ENCODE results near the gene MAMDC2.

MAMDC2 gene

DNA sequence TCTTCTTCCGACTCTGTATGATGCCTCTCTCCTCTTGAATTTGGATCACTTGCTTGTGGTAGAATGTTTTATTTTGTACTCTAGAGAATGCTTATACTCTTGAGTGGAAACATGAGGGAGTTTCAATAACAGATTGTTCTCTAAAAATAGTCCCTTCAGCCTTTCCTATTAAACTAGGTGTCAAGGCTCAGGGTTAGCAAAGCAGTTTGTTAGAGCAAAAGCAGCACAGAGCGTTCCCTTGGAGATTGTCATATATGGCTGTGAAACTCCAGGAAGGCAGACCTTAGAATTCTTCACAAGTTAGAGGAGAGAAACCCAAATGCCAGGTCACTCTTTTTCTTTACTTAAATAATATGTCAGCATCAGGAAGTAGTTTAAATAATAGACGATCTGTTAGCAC is 33.0 kb downstream of the MAMDC2 start:
- H3K4me1 ChIP-seq (ENCODE audit: control insufficient read depth, insufficient read depth, low read length), result no peaks in the 10 kb centered on the region
- H3K4me3 ChIP-seq (ENCODE audit: low read length), result no peak overlapping the region
- H3K9me3 ChIP-seq (ENCODE audit: control insufficient read depth, low read length), result no peaks in the 10 kb centered on the region
- no peak overlapping the region for H3K9ac ChIP-seq (ENCODE audit: low read length)
- no peaks in the 10 kb centered on the region for H3K27me3 ChIP-seq (ENCODE audit: control insufficient read depth, insufficient read depth, low read length)
- no peaks in the 10 kb centered on the region for H3K36me3 ChIP-seq (ENCODE audit: control insufficient read depth, insufficient read depth, low read length)

DNA sequence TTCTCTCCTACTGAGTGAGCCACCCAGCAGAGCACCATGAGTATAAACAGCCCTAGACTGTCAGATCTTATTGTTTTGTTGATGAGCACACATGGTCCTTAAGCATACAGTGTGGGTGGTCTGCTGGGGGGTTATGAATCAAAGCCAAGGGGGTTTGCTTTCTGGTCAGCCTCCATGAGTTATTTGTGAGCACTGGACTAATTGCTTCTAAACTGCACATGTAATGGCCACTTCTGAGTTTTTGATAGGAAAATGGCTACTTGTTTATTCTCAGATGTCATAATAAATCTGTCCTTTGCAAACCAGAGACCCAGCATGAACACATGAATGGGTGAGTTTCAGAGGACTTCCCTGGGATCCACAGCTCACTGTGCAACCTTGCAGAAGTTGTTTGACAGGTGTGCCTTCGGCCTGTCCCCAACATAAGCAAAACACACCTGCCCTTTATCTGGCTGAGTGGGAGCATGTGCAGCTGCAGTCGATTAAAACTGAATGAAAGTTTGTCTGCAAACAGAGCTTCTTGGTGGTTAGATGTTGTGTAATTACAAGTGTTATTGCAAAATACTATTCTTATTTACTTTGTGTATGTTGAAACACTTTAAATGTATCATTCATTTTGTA is 35.9 kb downstream of the MAMDC2 start:
- H3K4me1 ChIP-seq (ENCODE audit: control insufficient read depth, insufficient read depth, low read length), result no peaks in the 10 kb centered on the region

DNA sequence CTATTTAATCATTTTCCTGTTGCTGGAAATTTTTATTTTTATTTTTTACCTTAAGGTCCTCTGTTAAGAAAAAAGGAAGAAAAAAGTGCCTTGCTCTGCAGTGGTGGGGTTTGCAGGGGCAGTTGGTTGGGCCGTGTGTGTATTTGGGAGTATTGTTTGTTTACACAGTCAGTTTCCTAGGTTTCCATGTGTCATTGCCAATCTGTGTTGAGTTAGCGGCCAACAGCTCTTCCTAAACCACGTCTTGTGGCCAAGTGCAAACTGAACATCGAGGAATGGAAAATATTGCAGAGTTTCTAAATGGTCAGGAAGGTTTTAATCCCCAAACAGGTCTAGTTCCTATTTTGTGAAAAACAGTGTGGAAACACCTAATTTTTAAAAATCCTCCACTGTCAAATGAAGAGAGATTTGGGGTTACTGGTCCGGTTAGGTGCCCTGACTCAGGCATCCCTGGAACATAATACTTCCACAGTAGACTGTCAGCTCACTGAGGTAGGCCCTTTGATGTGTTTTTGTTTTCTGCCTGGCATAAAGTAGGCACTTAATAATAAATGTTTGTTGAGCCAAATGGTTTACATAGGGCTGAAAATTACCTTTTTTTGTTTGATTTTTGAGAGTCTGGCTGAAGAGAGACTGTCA is 37.0 kb downstream of the MAMDC2 start:
- Histone ChIP-seq H3K4me3 (ENCODE audit: low read length) (no peak overlapping the region), H3K27me3 (ENCODE audit: control insufficient read depth, insufficient read depth, low read length) (no peaks in the 10 kb centered on the region), H3K9me3 (ENCODE audit: control insufficient read depth, low read length) (no peaks in the 10 kb centered on the region), H3K36me3 (ENCODE audit: control insufficient read depth, insufficient read depth, low read length) (no peaks in the 10 kb centered on the region), H3K9ac (ENCODE audit: low read length) (no peak overlapping the region), H3K4me1 (ENCODE audit: control insufficient read depth, insufficient read depth, low read length) (no peaks in the 10 kb centered on the region)

More for the DNA sequence above, 35.9 kb downstream of the MAMDC2 start:
- no peak overlapping the region for H3K9ac ChIP-seq (ENCODE audit: low read length)
- H3K27me3 ChIP-seq (ENCODE audit: control insufficient read depth, insufficient read depth, low read length), result no peaks in the 10 kb centered on the region
- no peaks in the 10 kb centered on the region for H3K9me3 ChIP-seq (ENCODE audit: control insufficient read depth, low read length)
- H3K36me3 ChIP-seq (ENCODE audit: control insufficient read depth, insufficient read depth, low read length), result no peaks in the 10 kb centered on the region
- H3K4me3 ChIP-seq (ENCODE audit: low read length), result no peak overlapping the region

DNA sequence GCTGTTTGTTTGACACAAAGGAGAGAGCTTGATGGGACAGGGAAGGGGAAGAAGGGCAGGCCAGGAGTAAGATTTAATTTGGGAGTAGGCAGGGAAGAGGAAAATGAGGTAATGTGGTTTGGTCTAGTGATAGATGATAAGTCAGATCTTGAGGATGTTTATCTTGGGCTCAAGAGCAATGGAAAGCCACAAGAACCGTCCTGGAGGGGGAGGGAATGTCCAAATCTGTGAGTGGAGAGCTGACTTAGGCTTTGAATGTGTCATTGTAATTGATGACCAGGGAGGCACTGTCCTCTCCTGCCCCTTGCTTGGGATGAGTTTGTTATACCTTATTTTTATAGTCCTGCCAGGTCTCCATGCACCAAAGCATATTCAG is 37.5 kb downstream of the MAMDC2 start:
- no peak overlapping the region for H3K9ac ChIP-seq (ENCODE audit: low read length)
- H3K36me3 ChIP-seq (ENCODE audit: control insufficient read depth, insufficient read depth, low read length), result no peaks in the 10 kb centered on the region
- H3K9me3 ChIP-seq (ENCODE audit: control insufficient read depth, low read length), result no peaks in the 10 kb centered on the region
- no peaks in the 10 kb centered on the region for H3K4me1 ChIP-seq (ENCODE audit: control insufficient read depth, insufficient read depth, low read length)
- no peak overlapping the region for H3K4me3 ChIP-seq (ENCODE audit: low read length)
- H3K27me3 ChIP-seq (ENCODE audit: control insufficient read depth, insufficient read depth, low read length), result no peaks in the 10 kb centered on the region

DNA sequence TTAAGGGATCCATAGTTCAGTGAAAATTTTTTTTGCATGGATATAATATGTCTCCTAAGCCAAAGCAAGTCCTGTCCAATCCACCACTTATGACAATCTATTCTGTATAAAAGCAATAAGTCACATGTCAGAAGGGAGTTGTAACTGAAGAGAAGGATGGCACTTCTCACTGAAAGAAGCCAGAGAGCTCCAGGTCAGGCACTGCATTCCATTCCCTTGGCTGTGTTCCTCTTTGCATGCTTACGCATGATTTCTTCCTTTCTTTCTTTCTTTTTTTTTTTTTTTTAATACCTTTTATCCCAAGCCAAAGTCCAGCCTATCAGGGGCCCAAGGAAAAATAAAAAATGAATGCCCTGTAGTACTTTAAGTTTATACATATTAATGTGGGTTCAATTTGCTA is 39.8 kb downstream of the MAMDC2 start:
- Histone ChIP-seq H3K27me3 (ENCODE audit: control insufficient read depth, insufficient read depth, low read length) (no peaks in the 10 kb centered on the region), H3K4me3 (ENCODE audit: low read length) (no peak overlapping the region), H3K9me3 (ENCODE audit: control insufficient read depth, low read length) (no peaks in the 10 kb centered on the region), H3K9ac (ENCODE audit: low read length) (no peak overlapping the region), H3K4me1 (ENCODE audit: control insufficient read depth, insufficient read depth, low read length) (no peaks in the 10 kb centered on the region), H3K36me3 (ENCODE audit: control insufficient read depth, insufficient read depth, low read length) (no peaks in the 10 kb centered on the region)

DNA sequence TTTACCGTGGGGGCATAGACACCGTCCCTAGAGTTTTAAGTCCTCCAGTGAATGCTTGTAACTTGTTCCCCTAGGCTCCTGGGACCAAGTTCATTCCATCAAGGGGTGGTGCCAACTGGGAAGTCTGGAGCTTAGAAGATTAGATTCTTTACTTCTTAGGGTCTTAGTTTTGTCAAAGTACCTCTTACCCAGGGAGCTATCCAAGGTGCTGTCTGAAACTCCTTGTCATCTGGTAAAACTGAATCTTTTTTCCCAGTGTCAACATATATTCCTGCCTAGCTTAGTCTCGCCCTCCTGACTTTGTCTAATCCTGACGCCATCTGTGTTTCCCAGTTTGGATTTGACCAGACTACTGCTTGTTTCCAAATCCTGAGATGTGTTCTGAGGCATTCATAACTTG is 41.6 kb downstream of the MAMDC2 start:
- Histone ChIP-seq H3K27me3 (ENCODE audit: control insufficient read depth, insufficient read depth, low read length) (no peaks in the 10 kb centered on the region), H3K4me1 (ENCODE audit: control insufficient read depth, insufficient read depth, low read length) (no peaks in the 10 kb centered on the region)

DNA sequence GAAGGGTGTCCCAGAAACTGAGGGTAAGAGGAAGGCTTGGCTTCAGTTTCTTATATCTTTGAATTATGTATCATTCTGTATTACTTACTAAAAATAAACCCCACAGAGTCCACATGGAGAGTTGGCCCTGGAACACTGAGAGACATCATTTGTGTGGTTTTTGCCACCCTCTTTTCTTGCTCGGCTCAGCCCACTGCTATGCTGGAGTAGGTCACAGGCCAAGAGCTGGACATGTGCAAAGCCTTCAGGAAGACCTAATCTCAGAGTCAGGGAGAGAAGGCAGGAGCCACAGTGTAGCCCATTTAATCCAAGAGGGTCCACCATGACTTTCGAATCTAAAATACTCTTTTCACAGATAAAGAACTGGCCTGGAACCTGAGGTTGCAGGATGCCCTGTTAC is 47.5 kb downstream of the MAMDC2 start:
- Histone ChIP-seq H3K9ac (ENCODE audit: low read length) (no peak overlapping the region), H3K4me1 (ENCODE audit: control insufficient read depth, insufficient read depth, low read length) (no peaks in the 10 kb centered on the region), H3K36me3 (ENCODE audit: control insufficient read depth, insufficient read depth, low read length) (no peaks in the 10 kb centered on the region)

More for the DNA sequence above, 41.6 kb downstream of the MAMDC2 start:
- Histone ChIP-seq H3K4me3 (ENCODE audit: low read length) (no peak overlapping the region), H3K9me3 (ENCODE audit: control insufficient read depth, low read length) (no peaks in the 10 kb centered on the region), H3K36me3 (ENCODE audit: control insufficient read depth, insufficient read depth, low read length) (no peaks in the 10 kb centered on the region), H3K9ac (ENCODE audit: low read length) (no peak overlapping the region)

DNA sequence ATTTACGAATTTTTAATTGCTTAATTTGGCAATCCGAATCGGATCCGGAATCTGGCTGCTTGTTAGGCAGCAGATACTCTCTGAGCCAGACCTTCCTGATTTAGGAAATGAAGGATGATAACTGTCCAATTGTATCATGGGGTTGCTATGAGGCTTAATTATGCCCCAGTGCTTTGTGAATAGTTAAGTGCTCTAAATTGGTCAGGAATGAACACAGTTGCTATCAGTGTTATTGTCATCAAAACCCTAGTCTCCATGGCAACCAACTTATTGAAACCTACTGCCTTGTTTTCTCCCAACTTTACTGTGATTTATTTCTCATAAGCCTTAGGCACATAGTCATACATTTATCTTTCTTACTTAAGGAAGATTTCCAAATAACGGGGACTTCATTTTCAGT is 47.9 kb downstream of the MAMDC2 start:
- Histone ChIP-seq H3K4me3 (ENCODE audit: low read length) (no peak overlapping the region), H3K27me3 (ENCODE audit: control insufficient read depth, insufficient read depth, low read length) (no peaks in the 10 kb centered on the region), H3K36me3 (ENCODE audit: control insufficient read depth, insufficient read depth, low read length) (no peaks in the 10 kb centered on the region), H3K4me1 (ENCODE audit: control insufficient read depth, insufficient read depth, low read length) (no peaks in the 10 kb centered on the region), H3K9me3 (ENCODE audit: control insufficient read depth, low read length) (no peaks in the 10 kb centered on the region), H3K9ac (ENCODE audit: low read length) (no peak overlapping the region)

More for the DNA sequence above, 47.5 kb downstream of the MAMDC2 start:
- Histone ChIP-seq H3K9me3 (ENCODE audit: control insufficient read depth, low read length) (no peaks in the 10 kb centered on the region), H3K4me3 (ENCODE audit: low read length) (no peak overlapping the region), H3K27me3 (ENCODE audit: control insufficient read depth, insufficient read depth, low read length) (no peaks in the 10 kb centered on the region)

DNA sequence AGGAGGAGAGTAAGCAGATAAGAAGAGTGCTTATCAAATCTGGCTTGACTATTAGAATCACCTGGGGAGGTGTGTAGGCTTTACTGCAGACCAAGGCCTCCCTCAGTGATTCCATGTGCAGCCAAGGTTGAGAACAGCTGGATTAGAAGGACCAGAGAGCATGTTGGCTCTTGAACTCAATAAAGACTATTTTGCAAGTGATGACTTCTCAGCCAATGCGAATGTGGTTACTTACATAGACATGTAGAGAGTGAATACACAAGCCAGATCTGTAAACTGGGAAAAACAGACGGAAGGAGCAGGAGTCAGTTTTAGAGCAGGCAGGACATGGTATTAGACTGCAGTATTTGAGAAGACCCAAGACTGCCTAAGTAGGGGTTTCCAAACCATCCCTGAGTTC is 48.5 kb downstream of the MAMDC2 start:
- Histone ChIP-seq H3K27me3 (ENCODE audit: control insufficient read depth, insufficient read depth, low read length) (no peaks in the 10 kb centered on the region), H3K4me3 (ENCODE audit: low read length) (no peak overlapping the region), H3K36me3 (ENCODE audit: control insufficient read depth, insufficient read depth, low read length) (no peaks in the 10 kb centered on the region), H3K9me3 (ENCODE audit: control insufficient read depth, low read length) (no peaks in the 10 kb centered on the region), H3K4me1 (ENCODE audit: control insufficient read depth, insufficient read depth, low read length) (no peaks in the 10 kb centered on the region), H3K9ac (ENCODE audit: low read length) (no peak overlapping the region)

DNA sequence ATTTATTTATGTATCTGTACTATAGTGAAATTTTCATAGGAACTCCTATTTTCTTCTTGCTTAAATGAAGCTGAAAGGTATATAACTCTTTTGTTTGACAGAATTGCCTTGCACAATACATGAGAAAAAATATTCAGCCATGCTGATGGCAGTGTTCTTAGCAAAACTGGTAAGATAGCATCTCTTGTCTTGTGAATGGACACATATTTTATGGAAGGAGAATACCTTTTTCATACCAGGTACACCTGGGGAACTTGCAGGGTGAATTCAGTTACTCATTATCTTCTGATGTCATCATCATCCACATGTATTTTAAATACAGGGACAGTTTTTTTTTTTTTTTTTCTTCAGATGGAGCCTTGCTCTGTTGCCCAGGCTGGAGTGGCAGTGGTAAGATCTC is 49.4 kb downstream of the MAMDC2 start:
- Histone ChIP-seq H3K4me1 (ENCODE audit: control insufficient read depth, insufficient read depth, low read length) (peaks cover 2% of the 10 kb centered on the region), H3K9me3 (ENCODE audit: control insufficient read depth, low read length) (no peaks in the 10 kb centered on the region), H3K4me3 (ENCODE audit: low read length) (no peak overlapping the region), H3K9ac (ENCODE audit: low read length) (no peak overlapping the region), H3K36me3 (ENCODE audit: control insufficient read depth, insufficient read depth, low read length) (no peaks in the 10 kb centered on the region), H3K27me3 (ENCODE audit: control insufficient read depth, insufficient read depth, low read length) (no peaks in the 10 kb centered on the region)

DNA sequence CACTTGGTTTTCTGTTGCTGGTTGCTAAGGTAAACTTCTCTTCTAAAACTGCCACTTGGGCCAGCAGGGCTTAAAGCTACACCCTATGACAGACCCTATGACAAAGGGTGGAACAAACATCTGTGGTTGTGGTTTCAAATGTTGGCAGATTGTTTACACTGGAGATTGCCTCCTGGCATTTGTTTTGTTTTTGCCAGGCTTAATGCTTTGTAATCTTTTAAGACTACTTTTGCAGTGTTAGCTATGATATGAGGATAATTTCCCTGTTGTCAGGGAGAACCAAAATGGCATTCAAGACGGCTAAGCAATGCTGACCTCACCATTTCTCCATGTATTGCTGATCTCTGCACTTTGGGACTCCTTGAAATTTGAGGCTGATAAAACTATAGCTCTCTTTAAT is 50.3 kb downstream of the MAMDC2 start:
- Histone ChIP-seq H3K27me3 (ENCODE audit: control insufficient read depth, insufficient read depth, low read length) (no peaks in the 10 kb centered on the region), H3K36me3 (ENCODE audit: control insufficient read depth, insufficient read depth, low read length) (no peaks in the 10 kb centered on the region), H3K9ac (ENCODE audit: low read length) (no peak overlapping the region), H3K4me3 (ENCODE audit: low read length) (no peak overlapping the region), H3K9me3 (ENCODE audit: control insufficient read depth, low read length) (no peaks in the 10 kb centered on the region), H3K4me1 (ENCODE audit: control insufficient read depth, insufficient read depth, low read length) (peaks cover 4% of the 10 kb centered on the region)

DNA sequence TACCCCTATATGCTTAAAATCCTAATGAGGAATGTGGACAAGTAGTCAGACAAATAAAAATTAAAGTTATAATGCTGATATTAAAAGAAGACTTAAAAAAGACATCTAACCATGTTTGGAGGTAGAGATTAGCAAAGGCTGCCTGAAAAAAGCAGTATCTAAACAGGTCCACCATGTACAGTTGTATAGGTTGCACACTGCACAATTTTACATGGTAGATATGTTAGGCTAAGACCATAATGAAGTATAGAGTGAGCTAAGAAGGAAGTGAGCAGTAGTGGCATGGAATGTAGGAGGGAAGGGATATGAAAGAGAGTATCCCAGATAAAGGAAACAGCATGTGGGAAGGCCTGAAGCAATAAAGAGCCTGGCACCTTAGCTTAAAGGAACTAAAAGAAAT is 51.1 kb downstream of the MAMDC2 start:
- peaks cover 4% of the 10 kb centered on the region for H3K4me1 ChIP-seq (ENCODE audit: control insufficient read depth, insufficient read depth, low read length)
- H3K9ac ChIP-seq (ENCODE audit: low read length), result no peak overlapping the region
- no peak overlapping the region for H3K4me3 ChIP-seq (ENCODE audit: low read length)
- H3K27me3 ChIP-seq (ENCODE audit: control insufficient read depth, insufficient read depth, low read length), result no peaks in the 10 kb centered on the region
- no peaks in the 10 kb centered on the region for H3K9me3 ChIP-seq (ENCODE audit: control insufficient read depth, low read length)
- H3K36me3 ChIP-seq (ENCODE audit: control insufficient read depth, insufficient read depth, low read length), result no peaks in the 10 kb centered on the region

DNA sequence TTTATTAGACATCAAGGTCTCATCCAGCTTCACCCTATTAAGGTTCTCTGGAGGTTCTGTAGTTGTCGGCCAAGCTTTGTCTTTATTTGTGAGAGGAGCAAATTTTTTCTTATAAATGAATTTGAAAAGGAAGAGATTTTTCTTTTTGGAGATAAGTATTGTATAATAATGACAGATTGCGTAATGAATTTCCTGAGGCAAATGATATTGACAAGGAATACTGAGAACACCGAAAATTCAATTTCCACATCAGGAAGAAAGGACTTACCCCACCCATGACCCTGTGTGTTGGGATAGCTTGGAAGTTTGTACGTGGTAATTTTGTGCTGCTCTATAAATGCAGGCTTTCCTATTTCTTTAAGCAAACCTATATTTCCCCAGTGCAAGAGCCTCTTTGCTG is 53.5 kb downstream of the MAMDC2 start:
- Histone ChIP-seq H3K36me3 (ENCODE audit: control insufficient read depth, insufficient read depth, low read length) (no peaks in the 10 kb centered on the region), H3K4me3 (ENCODE audit: low read length) (no peak overlapping the region), H3K27me3 (ENCODE audit: control insufficient read depth, insufficient read depth, low read length) (no peaks in the 10 kb centered on the region), H3K4me1 (ENCODE audit: control insufficient read depth, insufficient read depth, low read length) (peaks cover 4% of the 10 kb centered on the region), H3K9me3 (ENCODE audit: control insufficient read depth, low read length) (no peaks in the 10 kb centered on the region), H3K9ac (ENCODE audit: low read length) (no peak overlapping the region)
